ENCODE measurements around the gene MCRIP2. TPM values are rescaled to one million over a fixed set of nuclear protein-coding genes. Genes with fewer than 3 reads are reported as not detected.
A peak's percentile ranks its signal among the peaks of the same experiment; 100 is the strongest.

MCRIP2 gene
- total and polyA plus RNA-seq, 9 of the 15 experiments (the other 6 are each of a cell fraction or from before 2014, with no cell fraction given) = 0.80 to 120 (median 35.2) TPM

DNA sequence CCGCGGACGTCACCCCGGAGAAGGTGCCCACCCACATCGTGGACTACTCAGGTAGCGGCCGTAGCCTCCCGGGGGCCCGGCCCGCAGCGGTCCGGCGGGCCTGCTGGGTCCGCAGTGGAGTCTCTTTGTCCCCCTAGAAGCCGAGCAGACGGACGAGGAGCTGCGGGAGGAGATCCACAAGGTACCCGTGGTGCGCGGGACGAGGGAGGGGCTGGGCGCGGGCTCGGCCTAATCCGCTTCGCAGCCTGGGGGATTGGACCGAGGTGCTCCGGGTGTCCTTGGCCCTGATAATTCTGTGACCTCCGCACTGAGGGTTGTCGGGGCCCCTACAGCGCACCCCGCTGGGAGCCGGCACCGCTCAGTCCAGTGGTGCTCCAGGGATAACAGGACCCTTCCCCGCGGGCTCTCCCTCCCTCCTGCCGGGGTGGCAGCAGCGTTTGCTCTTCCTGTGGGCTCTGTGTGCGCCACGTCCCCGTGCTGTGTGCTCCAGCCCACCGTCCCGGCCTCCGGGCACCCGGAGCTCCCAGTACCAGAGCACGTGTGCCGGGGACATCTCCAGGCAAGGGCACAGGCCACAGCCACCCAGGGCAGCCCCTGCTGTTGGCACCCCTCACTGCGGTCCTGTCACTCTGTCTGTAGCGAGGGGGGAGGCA lies 27.0 kb downstream of the MCRIP2 start:
- no peaks in the 10 kb centered on the region for H3K9me3 ChIP-seq (replicated peaks; ENCODE audit: control insufficient read depth, insufficient read depth, low read depth, low read length)
- peaks cover 25% of the 10 kb centered on the region for H3K79me2 ChIP-seq (ENCODE audit: control insufficient read depth, insufficient read depth, low read length)
- H3K27me3 ChIP-seq (ENCODE audit: control insufficient read depth in 2 of 2, insufficient read depth in 2 of 2, low read length in 2 of 2) = no peaks in the 10 kb centered on the region
- in situ Hi-C loops (cut with MboI) (loop anchor here (5.0 kb wide), 1 partner anchor 91 kb away; no protein-coding TSS in a partner anchor), intact Hi-C loops (cut with micrococcal nuclease) (loop anchor here (5.0 to 10.0 kb wide), 2 partner anchors 91 to 274 kb away; partner anchors contain the start of gene NME4)
- H3K9ac ChIP-seq (ENCODE audit: insufficient read depth in 1 of 2, low read depth in 2 of 2, low read length in 2 of 2) = peak overlapping the region; percentile 88 to 98
- H3K4me2 ChIP-seq (ENCODE audit: insufficient read depth, low read length) = peak overlapping the region; percentile 80
- peak; percentile 44 for ATAC-seq
- H3K27ac ChIP-seq (ENCODE audit: extremely low read depth, low read depth, low read length) = peak overlapping the region; percentile 86
- H3K4me3 ChIP-seq = peak overlapping the region; percentile 99
- WGBS (ENCODE audit: insufficient coverage, low coverage, missing lambda C conversion rate) = under 1% methylated on average over 49 of the region's 50 CpGs
- no peak overlapping the region for H2AFZ ChIP-seq (ENCODE audit: low read depth, low read length)
- H3K36me3 ChIP-seq (ENCODE audit: control insufficient read depth, insufficient read depth, low read length) = peaks cover 48% of the 10 kb centered on the region
- peaks cover 11 to 94% of the 10 kb centered on the region in 2 experiments; a peak in 4 of 5 replicates for H3K4me1 ChIP-seq (replicated peaks in 1 of 2; ENCODE audit: control insufficient read depth in 2 of 2, insufficient read depth in 2 of 2, low read length in 2 of 2)
- FAIRE-seq = no peak
- 0 out of 2 replicates have a peak, but pooled peaks cover under 1% of the 10 kb centered on the region for H4K20me1 ChIP-seq (replicated peaks; ENCODE audit: control insufficient read depth, insufficient read depth, low read length)
- no peaks in the 10 kb centered on the region for H3K9me1 ChIP-seq (ENCODE audit: control insufficient read depth, insufficient read depth, low read length)
- DNase-seq (ENCODE audit: extremely low read depth in 1 of 4, low spot score in 3 of 4) = peak in 3 of 4 experiments; percentile 12 to 47 (median 35)
- BruUV-seq (replicated peaks) = no TSS peak
- ChIA-PET CTCF (ENCODE audit: low intra/inter-chr PET ratio) (interaction anchor here (0.7 to 1.5 kb wide), 2 partner anchors 14 to 33 kb away, joined by 3 to 7 read pairs; partner anchors contain the start of gene METTL26), POLR2A (interaction anchor here (0.6 to 1.1 kb wide), 4 partner anchors 11 to 80 kb away, joined by 3 to 4 read pairs (median 3); partner anchors contain the start of gene METTL26)
- TF ChIP-seq, protein P1, sequence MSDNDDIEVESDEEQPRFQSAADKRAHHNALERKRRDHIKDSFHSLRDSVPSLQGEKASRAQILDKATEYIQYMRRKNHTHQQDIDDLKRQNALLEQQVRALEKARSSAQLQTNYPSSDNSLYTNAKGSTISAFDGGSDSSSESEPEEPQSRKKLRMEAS (CRISPR knock-in tag; IDR thresholded peaks at IDR 0.05) = peak; percentile 62; the same call in 1 of the 2 replicates
- TF ChIP-seq, protein P2, sequence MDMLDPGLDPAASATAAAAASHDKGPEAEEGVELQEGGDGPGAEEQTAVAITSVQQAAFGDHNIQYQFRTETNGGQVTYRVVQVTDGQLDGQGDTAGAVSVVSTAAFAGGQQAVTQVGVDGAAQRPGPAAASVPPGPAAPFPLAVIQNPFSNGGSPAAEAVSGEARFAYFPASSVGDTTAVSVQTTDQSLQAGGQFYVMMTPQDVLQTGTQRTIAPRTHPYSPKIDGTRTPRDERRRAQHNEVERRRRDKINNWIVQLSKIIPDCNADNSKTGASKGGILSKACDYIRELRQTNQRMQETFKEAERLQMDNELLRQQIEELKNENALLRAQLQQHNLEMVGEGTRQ (CRISPR knock-in tag; IDR thresholded peaks at IDR 0.05) = 0 out of 2 replicates have a peak, but pooled peaks have one; percentile 13
- TF ChIP-seq, protein P3, sequence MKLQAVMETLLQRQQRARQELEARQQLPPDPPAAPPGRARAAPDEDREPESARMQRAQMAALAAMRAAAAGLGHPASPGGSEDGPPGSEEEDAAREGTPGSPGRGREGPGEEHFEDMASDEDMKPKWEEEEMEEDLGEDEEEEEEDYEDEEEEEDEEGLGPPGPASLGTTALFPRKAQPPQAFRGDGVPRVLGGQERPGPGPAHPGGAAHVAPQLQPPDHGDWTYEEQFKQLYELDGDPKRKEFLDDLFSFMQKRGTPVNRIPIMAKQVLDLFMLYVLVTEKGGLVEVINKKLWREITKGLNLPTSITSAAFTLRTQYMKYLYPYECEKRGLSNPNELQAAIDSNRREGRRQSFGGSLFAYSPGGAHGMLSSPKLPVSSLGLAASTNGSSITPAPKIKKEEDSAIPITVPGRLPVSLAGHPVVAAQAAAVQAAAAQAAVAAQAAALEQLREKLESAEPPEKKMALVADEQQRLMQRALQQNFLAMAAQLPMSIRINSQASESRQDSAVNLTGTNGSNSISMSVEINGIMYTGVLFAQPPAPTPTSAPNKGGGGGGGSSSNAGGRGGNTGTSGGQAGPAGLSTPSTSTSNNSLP (IDR thresholded peaks at IDR 0.05; ENCODE audit: borderline replicate concordance, low read depth, low read length) = no peak
- TF ChIP-seq EGR1 (conservative IDR thresholded peaks at IDR 0.05) (no peak), RBBP5 (IDR thresholded peaks at IDR 0.05; ENCODE audit: borderline replicate concordance, insufficient read depth, low read length, poor library complexity, severe bottlenecking) (peak; percentile 25), ZNF197 (CRISPR knock-in tag; IDR thresholded peaks at IDR 0.05; ENCODE audit: low read depth) (no peak), ZNF263 (CRISPR knock-in tag; IDR thresholded peaks at IDR 0.05; ENCODE audit: borderline replicate concordance) (peak; percentile 61; the same call in 1 of the 2 replicates), RBFOX2 (IDR thresholded peaks at IDR 0.05; ENCODE audit: low read depth, low read length) (peak; percentile 7; the same call in 1 of the 2 replicates)
- TF ChIP-seq, protein P4, sequence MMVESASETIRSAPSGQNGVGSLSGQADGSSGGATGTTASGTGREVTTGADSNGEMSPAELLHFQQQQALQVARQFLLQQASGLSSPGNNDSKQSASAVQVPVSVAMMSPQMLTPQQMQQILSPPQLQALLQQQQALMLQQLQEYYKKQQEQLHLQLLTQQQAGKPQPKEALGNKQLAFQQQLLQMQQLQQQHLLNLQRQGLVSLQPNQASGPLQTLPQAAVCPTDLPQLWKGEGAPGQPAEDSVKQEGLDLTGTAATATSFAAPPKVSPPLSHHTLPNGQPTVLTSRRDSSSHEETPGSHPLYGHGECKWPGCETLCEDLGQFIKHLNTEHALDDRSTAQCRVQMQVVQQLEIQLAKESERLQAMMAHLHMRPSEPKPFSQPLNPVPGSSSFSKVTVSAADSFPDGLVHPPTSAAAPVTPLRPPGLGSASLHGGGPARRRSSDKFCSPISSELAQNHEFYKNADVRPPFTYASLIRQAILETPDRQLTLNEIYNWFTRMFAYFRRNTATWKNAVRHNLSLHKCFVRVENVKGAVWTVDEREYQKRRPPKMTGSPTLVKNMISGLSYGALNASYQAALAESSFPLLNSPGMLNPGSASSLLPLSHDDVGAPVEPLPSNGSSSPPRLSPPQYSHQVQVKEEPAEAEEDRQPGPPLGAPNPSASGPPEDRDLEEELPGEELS (CRISPR knock-in tag; IDR thresholded peaks at IDR 0.05; ENCODE audit: borderline replicate concordance) = no peak
